Kidney epithelial cell (primary cell): ENCODE results near the gene AKAP9. TPM values are rescaled to one million over a fixed set of nuclear protein-coding genes. Genes with fewer than 3 reads are reported as not detected.
"Not testable (repeated sequence)": the region's sequence is repeated elsewhere in the genome, so short reads cannot be mapped to it uniquely, and the experiment has no call there.

Experiments used
- DNase-seq: peaks from one replicate; pipeline ENCODE4 v3.0.0-alpha.2; 2010; ENCODE audit warnings: low read depth
- H3K27me3 ChIP-seq: 2 replicates; pipeline ENCODE4 v1.6.0; 2011; ENCODE audit warnings: low read length; ENCODE audit not compliant: control insufficient read depth, insufficient read depth
- H3K36me3 ChIP-seq: 2 replicates; pipeline ENCODE4 v1.5.1; 2011; ENCODE audit warnings: low read length; ENCODE audit not compliant: control insufficient read depth, insufficient read depth
- H3K4me3 ChIP-seq: 2 replicates; pipeline ENCODE4 v1.5.1; 2011; ENCODE audit warnings: low read depth, mild to moderate bottlenecking, control low read depth, low read length
- CTCF ChIP-seq: IDR thresholded peaks from 2 replicates; pipeline ENCODE4 v1.5.1; 2011; ENCODE audit warnings: mild to moderate bottlenecking, moderate library complexity, low read length, control low read depth, inconsistent platforms; ENCODE audit not compliant: insufficient read depth, poor library complexity, severe bottlenecking
- total RNA-seq: library from RNA; depleted of rRNA; stranded (reverse); fragments of >200 nt; gene quantifications from 2 replicates; pipeline ENCODE4 v1.2.3, GENCODE V29; 2015

The AKAP9 gene
- total RNA-seq, 1 donor from 2014 or later, result 36.2 TPM

GRCh38 chr7:91941450-91941849, 788 bp downstream of the AKAP9 start:
- no peaks in the 10 kb centered on the region for H3K27me3 ChIP-seq
- no peak for TF ChIP-seq CTCF
- H3K36me3 ChIP-seq, result no peaks in the 10 kb centered on the region
- H3K4me3 ChIP-seq, result peak overlapping the region; percentile 90
- no peak for DNase-seq

DNA sequence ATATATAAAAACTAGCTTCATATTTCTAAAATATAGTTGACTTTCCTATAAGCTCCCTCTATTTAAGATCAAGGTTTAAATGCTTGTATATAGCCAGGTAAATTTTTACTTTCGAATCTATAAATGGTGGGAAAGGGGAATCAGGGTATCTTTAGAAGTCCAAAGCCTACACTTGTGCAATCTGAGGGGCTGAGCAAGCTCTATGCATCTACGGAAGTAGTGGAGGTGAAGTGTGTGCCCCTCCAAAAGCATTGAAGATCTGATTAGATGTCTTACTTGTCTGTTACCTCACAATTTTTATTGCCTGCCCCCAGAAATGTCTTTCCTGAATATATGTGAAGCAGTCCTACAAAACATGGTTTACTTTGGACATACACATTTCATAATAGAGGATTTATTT, 1.6 kb downstream of the AKAP9 start:
- H3K4me3 ChIP-seq, result peak overlapping the region; percentile 10
- H3K36me3 ChIP-seq, result no peaks in the 10 kb centered on the region
- no peak for DNase-seq
- H3K27me3 ChIP-seq, result no peaks in the 10 kb centered on the region
- TF ChIP-seq CTCF, result no peak

GRCh38 chr7:91944970-91945369, 4.3 kb downstream of the AKAP9 start:
- H3K36me3 ChIP-seq, H3K27me3 ChIP-seq, DNase-seq, H3K4me3 ChIP-seq: not testable (repeated sequence)

DNA sequence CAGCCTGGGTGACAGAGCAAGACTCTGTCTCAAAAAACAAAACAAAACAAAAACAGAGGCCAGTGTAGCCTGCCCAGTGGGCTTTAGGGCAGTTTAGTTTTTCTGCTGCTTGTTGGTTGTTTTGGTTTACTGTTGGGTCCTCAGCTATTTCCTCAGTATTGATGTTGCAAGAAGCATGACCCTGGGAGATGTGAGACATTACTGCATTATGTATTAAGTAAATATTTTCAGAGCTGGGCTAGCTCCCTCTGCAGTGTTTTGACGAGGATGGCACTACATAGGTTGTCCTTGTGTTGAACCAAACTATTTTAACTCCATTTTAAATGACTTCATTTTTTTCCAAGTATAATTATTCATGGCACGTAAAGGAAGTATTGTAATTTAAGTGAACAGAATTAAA, 4.8 kb downstream of the AKAP9 start:
- DNase-seq, result no peak

DNA sequence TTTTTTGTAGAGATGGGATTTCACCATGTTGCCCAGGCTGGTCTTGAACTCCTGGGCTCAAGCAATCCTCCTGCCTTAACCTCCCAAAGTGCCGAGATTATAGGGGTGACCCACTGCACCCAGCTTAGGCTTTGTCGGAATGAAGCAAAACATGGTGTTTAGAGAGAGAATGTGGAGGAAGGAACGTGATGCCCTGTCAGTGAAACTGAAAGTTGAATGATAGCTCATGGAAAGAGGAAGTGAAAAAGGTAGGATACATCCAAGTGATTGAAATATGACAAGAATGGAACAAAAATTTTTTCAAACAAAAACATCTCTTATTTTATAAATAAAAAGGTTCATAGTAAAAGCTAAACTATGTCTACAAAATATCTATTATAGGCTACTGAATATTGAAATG, 5.9 kb downstream of the AKAP9 start:
- Histone ChIP-seq H3K4me3 (no peak overlapping the region), H3K27me3 (no peaks in the 10 kb centered on the region), H3K36me3 (no peaks in the 10 kb centered on the region)
- DNase-seq, result no peak
- no peak for TF ChIP-seq CTCF

More for the DNA sequence above, 4.8 kb downstream of the AKAP9 start:
- H3K36me3 ChIP-seq, result no peaks in the 10 kb centered on the region
- no peak overlapping the region for H3K4me3 ChIP-seq
- TF ChIP-seq CTCF, result no peak
- no peaks in the 10 kb centered on the region for H3K27me3 ChIP-seq

DNA sequence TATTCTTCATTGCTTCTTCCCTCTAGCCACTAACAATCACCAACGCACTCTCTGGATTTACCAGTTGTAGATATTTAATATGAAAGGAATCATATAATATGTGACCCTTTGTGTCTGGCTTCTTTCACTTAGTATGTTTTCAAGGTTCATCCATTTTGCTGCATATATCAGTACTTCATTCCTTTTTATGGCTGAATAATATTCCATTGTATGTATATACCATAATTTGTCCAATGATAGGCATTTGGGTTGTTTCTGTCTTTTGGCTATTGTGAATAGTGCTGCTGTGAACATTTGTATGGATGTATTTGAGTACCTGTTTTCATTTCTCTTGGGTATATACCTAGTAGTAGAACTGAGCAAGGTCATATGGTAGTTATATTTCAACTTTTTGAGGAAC, 7.3 kb downstream of the AKAP9 start:
- Histone ChIP-seq H3K4me3 (no peak overlapping the region), H3K36me3 (no peaks in the 10 kb centered on the region), H3K27me3 (no peaks in the 10 kb centered on the region)
- no peak for DNase-seq
- no peak for TF ChIP-seq CTCF
